ENCODE results near the gene AP2B1.

The AP2B1 gene

GRCh38 chr17:35616536-35616935 lies 29.4 kb downstream of the AP2B1 start:
- Histone ChIP-seq H3K9me3 (ENCODE audit: low read length) (no peaks in the 10 kb centered on the region), H3K27me3 (ENCODE audit: insufficient read depth, low read length) (no peaks in the 10 kb centered on the region), H3K36me3 (ENCODE audit: insufficient read depth, low read length) (peaks cover 28% of the 10 kb centered on the region), H2AFZ (ENCODE audit: low read depth, low read length) (no peak overlapping the region), H3K4me1 (ENCODE audit: insufficient read depth, low read length) (no peaks in the 10 kb centered on the region), H3K4me3 (ENCODE audit: low read length) (no peak overlapping the region)

- no peaks in the 10 kb centered on the region for H3K9me3 ChIP-seq (ENCODE audit: low read length)
- H3K27me3 ChIP-seq (ENCODE audit: insufficient read depth, low read length): no peaks in the 10 kb centered on the region
- H3K4me3 ChIP-seq (ENCODE audit: low read length): no peak overlapping the region
- H2AFZ ChIP-seq (ENCODE audit: low read depth, low read length): no peak overlapping the region
- no peaks in the 10 kb centered on the region for H3K4me1 ChIP-seq (ENCODE audit: insufficient read depth, low read length)
- peaks cover 26% of the 10 kb centered on the region for H3K36me3 ChIP-seq (ENCODE audit: insufficient read depth, low read length)
Observed at GRCh38 chr17:35617505-35617904, 30.4 kb downstream of the AP2B1 start.

- Histone ChIP-seq H3K9me3 (ENCODE audit: low read length) (no peaks in the 10 kb centered on the region), H2AFZ (ENCODE audit: low read depth, low read length) (no peak overlapping the region), H3K4me3 (ENCODE audit: low read length) (no peak overlapping the region), H3K27me3 (ENCODE audit: insufficient read depth, low read length) (no peaks in the 10 kb centered on the region), H3K36me3 (ENCODE audit: insufficient read depth, low read length) (peaks cover 27% of the 10 kb centered on the region), H3K4me1 (ENCODE audit: insufficient read depth, low read length) (no peaks in the 10 kb centered on the region)
Observed at GRCh38 chr17:35618628-35619027, 31.5 kb downstream of the AP2B1 start.

GRCh38 chr17:35621768-35622167 lies 34.6 kb downstream of the AP2B1 start:
- no peak overlapping the region for H2AFZ ChIP-seq (ENCODE audit: low read depth, low read length)
- H3K9me3 ChIP-seq (ENCODE audit: low read length): no peaks in the 10 kb centered on the region
- H3K4me1 ChIP-seq (ENCODE audit: insufficient read depth, low read length): no peaks in the 10 kb centered on the region
- no peak overlapping the region for H3K4me3 ChIP-seq (ENCODE audit: low read length)
- peaks cover 45% of the 10 kb centered on the region for H3K36me3 ChIP-seq (ENCODE audit: insufficient read depth, low read length)
- H3K27me3 ChIP-seq (ENCODE audit: insufficient read depth, low read length): no peaks in the 10 kb centered on the region

GRCh38 chr17:35627417-35627816 lies 40.3 kb downstream of the AP2B1 start:
- H3K27me3 ChIP-seq (ENCODE audit: insufficient read depth, low read length): no peaks in the 10 kb centered on the region
- no peak overlapping the region for H3K4me3 ChIP-seq (ENCODE audit: low read length)
- no peaks in the 10 kb centered on the region for H3K9me3 ChIP-seq (ENCODE audit: low read length)
- H3K4me1 ChIP-seq (ENCODE audit: insufficient read depth, low read length): no peaks in the 10 kb centered on the region
- H3K36me3 ChIP-seq (ENCODE audit: insufficient read depth, low read length): peaks cover 71% of the 10 kb centered on the region
- no peak overlapping the region for H2AFZ ChIP-seq (ENCODE audit: low read depth, low read length)

GRCh38 chr17:35630530-35631148 lies 43.5 kb downstream of the AP2B1 start:
- Histone ChIP-seq H3K4me3 (ENCODE audit: low read length) (no peak overlapping the region), H2AFZ (ENCODE audit: low read depth, low read length) (no peak overlapping the region), H3K36me3 (ENCODE audit: insufficient read depth, low read length) (peaks cover 72% of the 10 kb centered on the region), H3K4me1 (ENCODE audit: insufficient read depth, low read length) (no peaks in the 10 kb centered on the region), H3K27me3 (ENCODE audit: insufficient read depth, low read length) (no peaks in the 10 kb centered on the region), H3K9me3 (ENCODE audit: low read length) (no peaks in the 10 kb centered on the region)

GRCh38 chr17:35641032-35641431 lies 53.9 kb downstream of the AP2B1 start:
- Histone ChIP-seq H3K27me3 (ENCODE audit: insufficient read depth, low read length) (no peaks in the 10 kb centered on the region), H2AFZ (ENCODE audit: low read depth, low read length) (no peak overlapping the region), H3K4me3 (ENCODE audit: low read length) (no peak overlapping the region), H3K36me3 (ENCODE audit: insufficient read depth, low read length) (peaks cover 71% of the 10 kb centered on the region), H3K4me1 (ENCODE audit: insufficient read depth, low read length) (no peaks in the 10 kb centered on the region), H3K9me3 (ENCODE audit: low read length) (no peaks in the 10 kb centered on the region)

- Histone ChIP-seq H2AFZ (ENCODE audit: low read depth, low read length) (no peak overlapping the region), H3K27me3 (ENCODE audit: insufficient read depth, low read length) (no peaks in the 10 kb centered on the region), H3K9me3 (ENCODE audit: low read length) (no peaks in the 10 kb centered on the region), H3K36me3 (ENCODE audit: insufficient read depth, low read length) (peaks cover 56% of the 10 kb centered on the region), H3K4me1 (ENCODE audit: insufficient read depth, low read length) (no peaks in the 10 kb centered on the region), H3K4me3 (ENCODE audit: low read length) (no peak overlapping the region)
Observed at GRCh38 chr17:35645923-35646322, 58.8 kb downstream of the AP2B1 start.

- Histone ChIP-seq H3K9me3 (ENCODE audit: low read length) (no peaks in the 10 kb centered on the region), H3K27me3 (ENCODE audit: insufficient read depth, low read length) (no peaks in the 10 kb centered on the region), H3K36me3 (ENCODE audit: insufficient read depth, low read length) (peaks cover 46% of the 10 kb centered on the region)
Observed at GRCh38 chr17:35651467-35651866, 64.3 kb downstream of the AP2B1 start.

GRCh38 chr17:35653619-35654361 lies 66.7 kb downstream of the AP2B1 start:
- Histone ChIP-seq H3K4me3 (ENCODE audit: low read length) (no peak overlapping the region), H3K9me3 (ENCODE audit: low read length) (no peaks in the 10 kb centered on the region), H3K36me3 (ENCODE audit: insufficient read depth, low read length) (peaks cover 55% of the 10 kb centered on the region), H3K27me3 (ENCODE audit: insufficient read depth, low read length) (no peaks in the 10 kb centered on the region), H3K4me1 (ENCODE audit: insufficient read depth, low read length) (no peaks in the 10 kb centered on the region), H2AFZ (ENCODE audit: low read depth, low read length) (no peak overlapping the region)

More at GRCh38 chr17:35651467-35651866, 64.3 kb downstream of the AP2B1 start:
- Histone ChIP-seq H2AFZ (ENCODE audit: low read depth, low read length) (no peak overlapping the region), H3K4me3 (ENCODE audit: low read length) (no peak overlapping the region), H3K4me1 (ENCODE audit: insufficient read depth, low read length) (no peaks in the 10 kb centered on the region)

GRCh38 chr17:35655303-35655702 lies 68.2 kb downstream of the AP2B1 start:
- H3K9me3 ChIP-seq (ENCODE audit: low read length): no peaks in the 10 kb centered on the region
- no peaks in the 10 kb centered on the region for H3K4me1 ChIP-seq (ENCODE audit: insufficient read depth, low read length)
- H3K4me3 ChIP-seq (ENCODE audit: low read length): no peak overlapping the region
- no peaks in the 10 kb centered on the region for H3K27me3 ChIP-seq (ENCODE audit: insufficient read depth, low read length)
- no peak overlapping the region for H2AFZ ChIP-seq (ENCODE audit: low read depth, low read length)
- peaks cover 62% of the 10 kb centered on the region for H3K36me3 ChIP-seq (ENCODE audit: insufficient read depth, low read length)

GRCh38 chr17:35660902-35661301 lies 73.8 kb downstream of the AP2B1 start:
- Histone ChIP-seq H3K9me3 (ENCODE audit: low read length) (no peaks in the 10 kb centered on the region), H3K4me3 (ENCODE audit: low read length) (no peak overlapping the region), H3K4me1 (ENCODE audit: insufficient read depth, low read length) (no peaks in the 10 kb centered on the region), H3K36me3 (ENCODE audit: insufficient read depth, low read length) (peaks cover 58% of the 10 kb centered on the region), H2AFZ (ENCODE audit: low read depth, low read length) (no peak overlapping the region), H3K27me3 (ENCODE audit: insufficient read depth, low read length) (no peaks in the 10 kb centered on the region)

- Histone ChIP-seq H3K4me3 (ENCODE audit: low read length) (no peak overlapping the region), H3K4me1 (ENCODE audit: insufficient read depth, low read length) (no peaks in the 10 kb centered on the region), H3K27me3 (ENCODE audit: insufficient read depth, low read length) (no peaks in the 10 kb centered on the region), H2AFZ (ENCODE audit: low read depth, low read length) (no peak overlapping the region), H3K36me3 (ENCODE audit: insufficient read depth, low read length) (peaks cover 49% of the 10 kb centered on the region), H3K9me3 (ENCODE audit: low read length) (no peaks in the 10 kb centered on the region)
Observed at GRCh38 chr17:35664685-35665084, 77.6 kb downstream of the AP2B1 start.
